NCI-H2196 (cell line): ENCODE data around the gene TIMM13.
A peak's percentile ranks its signal among the peaks of the same experiment; 100 is the strongest.
"Not testable (repeated sequence)": the region's sequence is repeated elsewhere in the genome, so short reads cannot be mapped to it uniquely, and the experiment has no call there.

Source experiments
- DNase-seq: peaks from one replicate; lab custom pipeline; 2025; ENCODE audit not compliant: unreplicated experiment; lab: John Stamatoyannopoulos, UW

Gene TIMM13

DNA sequence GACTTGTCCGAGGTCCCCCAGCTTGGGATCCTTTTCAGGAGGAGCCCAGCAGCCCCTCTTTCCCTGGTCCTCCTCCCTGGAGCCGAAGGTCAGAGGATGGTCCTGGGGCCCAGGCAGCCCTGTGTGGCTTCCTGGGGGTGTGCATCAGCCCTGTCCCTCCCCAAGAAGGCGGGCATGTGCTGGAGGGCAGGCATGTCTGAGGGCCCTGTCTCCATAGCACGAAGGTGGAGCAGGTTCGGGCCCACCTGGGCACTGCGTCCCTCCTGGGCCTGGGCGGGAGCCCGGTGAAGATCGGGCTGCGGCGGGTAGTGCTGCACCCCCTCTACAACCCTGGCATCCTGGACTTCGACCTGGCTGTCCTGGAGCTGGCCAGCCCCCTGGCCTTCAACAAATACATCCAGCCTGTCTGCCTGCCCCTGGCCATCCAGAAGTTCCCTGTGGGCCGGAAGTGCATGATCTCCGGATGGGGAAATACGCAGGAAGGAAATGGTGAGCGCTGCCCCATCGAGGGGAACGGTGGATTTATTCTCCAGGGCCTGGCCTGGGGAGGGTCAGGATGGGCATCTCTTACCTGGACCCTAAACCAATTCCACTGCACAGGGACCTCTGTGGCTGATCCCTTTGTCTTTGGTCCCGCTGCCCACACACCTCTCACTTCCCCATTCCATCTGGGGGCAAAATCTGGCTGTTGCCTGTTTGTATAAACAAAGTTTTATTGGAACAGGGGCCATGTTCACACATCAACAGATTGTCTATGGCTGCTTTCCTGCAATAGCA, 10.9 kb downstream of the TIMM13 start:
- no peak for DNase-seq

DNA sequence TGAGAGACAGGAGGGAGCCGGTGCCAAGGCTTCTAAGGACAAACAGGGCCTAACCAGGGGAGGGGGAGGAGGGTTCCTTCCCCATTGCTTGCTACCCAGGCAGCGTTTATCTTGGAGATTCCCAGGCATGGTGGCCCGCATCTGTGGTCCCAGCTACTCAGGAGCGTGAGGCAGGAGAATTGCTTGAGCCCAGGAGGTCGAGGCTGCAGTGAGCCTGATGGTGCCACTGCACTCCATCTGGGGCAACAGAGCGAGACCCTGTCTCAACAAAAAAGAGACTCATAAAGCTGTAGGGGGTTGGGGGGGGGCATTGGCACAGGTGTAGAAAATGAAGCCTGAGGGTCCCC, 11.4 kb downstream of the TIMM13 start:
- no peak for DNase-seq

DNA sequence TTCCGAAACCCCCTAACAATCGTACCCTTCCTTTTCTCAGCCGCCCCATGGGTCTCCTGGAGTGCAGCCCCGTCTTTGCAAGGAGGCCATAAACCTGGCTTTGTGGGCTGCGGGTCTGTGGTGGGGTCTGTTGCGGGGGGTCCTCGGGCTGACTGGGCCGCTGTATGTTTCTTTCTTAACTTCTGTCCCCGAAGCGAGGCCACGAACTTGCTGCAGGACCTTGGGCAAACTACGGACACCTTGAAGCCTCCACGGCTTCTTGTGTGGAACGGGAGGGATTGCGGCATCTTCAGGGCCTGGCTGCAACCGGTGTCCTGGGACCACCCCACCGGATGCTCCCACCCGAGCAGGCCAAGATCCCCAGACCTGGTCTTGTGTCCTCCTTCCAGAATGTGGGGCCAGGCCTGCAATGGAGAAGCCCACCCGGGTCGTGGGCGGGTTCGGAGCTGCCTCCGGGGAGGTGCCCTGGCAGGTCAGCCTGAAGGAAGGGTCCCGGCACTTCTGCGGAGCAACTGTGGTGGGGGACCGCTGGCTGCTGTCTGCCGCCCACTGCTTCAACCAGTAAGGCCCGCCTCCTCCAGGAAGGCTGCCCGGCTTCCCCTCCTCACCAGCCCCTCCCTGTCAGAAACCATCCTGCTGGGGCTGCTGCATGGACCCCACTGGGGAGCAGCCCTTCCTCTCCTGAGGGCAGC, 12.0 kb downstream of the TIMM13 start:
- DNase-seq = no peak

DNA sequence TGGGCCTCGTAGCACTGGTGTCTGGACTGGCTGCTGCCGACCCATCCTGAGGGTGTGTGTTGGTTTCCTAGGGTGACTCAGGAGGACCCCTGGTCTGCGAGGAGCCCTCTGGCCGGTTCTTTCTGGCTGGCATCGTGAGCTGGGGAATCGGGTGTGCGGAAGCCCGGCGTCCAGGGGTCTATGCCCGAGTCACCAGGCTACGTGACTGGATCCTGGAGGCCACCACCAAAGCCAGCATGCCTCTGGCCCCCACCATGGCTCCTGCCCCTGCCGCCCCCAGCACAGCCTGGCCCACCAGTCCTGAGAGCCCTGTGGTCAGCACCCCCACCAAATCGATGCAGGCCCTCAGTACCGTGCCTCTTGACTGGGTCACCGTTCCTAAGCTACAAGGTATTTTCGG, 13.8 kb downstream of the TIMM13 start:
- no peak for DNase-seq

DNA sequence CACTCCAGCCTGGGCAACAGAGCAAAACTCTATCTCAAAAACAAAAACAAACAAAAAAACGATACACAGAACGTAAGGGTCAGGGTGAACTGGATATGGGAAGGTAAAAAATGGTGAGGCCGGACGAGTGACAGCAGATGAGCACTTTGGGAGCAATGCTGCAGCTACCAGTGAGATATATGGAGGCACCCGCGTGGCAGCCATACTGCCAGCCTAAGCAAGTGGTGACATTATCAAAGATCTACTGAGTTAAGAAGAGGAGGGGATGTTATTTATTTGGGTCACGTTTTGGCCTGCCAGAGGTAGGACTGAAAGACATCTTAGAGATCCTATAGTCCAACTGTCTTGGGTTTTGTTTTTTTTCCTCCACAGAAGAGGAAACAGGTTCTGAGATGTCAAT, 14.2 kb downstream of the TIMM13 start:
- no peak for DNase-seq

DNA sequence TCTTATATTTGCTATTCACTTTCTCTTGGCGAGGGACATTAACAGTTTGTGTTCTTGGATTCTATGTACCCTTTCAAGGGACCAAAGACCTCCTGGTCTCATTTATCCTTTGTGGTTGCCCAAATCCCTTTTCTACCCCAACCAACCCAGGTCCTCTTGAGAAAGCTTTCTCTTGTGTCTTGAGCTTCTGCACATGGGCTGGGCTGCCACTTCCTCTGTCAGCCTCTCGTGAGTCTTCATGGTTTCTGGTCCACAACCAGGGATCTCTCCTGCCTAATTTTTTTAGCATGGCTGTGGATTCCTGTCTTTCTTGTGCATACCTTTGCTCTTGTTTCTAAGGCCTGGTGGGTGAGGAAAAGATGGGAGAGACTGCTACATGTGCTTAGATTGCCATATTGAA, 14.9 kb downstream of the TIMM13 start:
- no peak for DNase-seq

DNA sequence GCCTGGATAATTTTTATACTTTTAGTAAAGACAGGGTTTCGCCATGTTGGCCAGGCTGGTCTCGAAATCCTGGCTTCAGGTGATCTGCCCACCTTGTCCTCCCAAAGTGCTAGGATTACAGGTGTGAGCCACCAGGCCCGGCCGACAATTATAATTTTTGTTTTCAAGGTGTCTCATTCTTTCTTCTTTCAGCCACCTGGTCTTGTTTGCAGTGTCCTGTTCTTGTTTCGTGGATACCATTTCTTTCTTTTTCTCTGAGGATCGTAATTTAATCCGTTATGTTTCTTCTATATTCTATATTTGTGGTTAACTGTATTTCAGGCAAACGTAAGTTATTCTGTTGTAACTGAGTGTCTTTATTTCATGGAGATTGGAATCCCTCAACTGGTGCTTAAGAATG, 15.7 kb downstream of the TIMM13 start:
- no peak for DNase-seq

DNA sequence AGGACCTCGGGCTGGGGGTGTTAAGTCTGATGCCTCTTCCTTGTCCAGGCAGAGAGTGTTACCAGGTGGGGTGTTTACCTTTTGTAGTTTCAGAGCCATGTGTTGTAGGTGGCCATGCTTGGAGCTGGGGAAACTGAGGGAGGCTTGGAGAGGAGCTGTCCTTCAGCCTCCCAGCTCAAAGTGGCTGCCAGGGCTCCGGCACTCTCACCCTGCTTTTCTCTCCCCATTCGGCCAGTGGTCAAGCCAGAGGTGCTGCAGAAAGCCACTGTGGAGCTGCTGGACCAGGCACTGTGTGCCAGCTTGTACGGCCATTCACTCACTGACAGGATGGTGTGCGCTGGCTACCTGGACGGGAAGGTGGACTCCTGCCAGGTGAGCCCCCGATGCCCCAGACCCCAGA, 17.4 kb downstream of the TIMM13 start:
- no peak for DNase-seq

DNA sequence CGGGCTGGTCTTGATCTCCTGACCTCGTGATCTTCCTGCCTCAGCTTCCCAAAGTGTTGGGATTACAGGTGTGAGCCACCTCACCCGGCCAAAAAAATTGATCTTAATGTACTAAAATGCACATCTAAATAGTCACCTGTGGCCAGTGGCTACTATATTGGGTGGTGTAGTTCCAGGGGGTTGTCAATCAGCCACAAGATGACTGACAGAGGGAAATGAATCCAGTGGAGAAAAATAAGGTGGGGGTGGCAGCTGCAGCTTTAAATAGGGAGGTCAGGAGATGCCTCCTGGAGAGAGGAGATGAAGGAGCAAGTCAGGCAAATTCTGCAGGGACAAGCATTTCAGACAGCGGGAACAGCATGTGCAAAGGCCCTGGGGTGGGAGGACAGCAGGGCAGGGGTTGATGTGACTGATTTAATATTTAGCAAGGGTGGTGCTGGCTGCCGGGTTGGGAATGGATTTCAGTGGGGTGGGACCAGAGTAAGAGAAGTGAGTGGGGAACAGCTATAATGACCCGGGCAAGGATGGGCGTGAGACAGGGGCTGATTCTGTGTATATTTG, 18.0 kb downstream of the TIMM13 start:
- DNase-seq = no peak

DNA sequence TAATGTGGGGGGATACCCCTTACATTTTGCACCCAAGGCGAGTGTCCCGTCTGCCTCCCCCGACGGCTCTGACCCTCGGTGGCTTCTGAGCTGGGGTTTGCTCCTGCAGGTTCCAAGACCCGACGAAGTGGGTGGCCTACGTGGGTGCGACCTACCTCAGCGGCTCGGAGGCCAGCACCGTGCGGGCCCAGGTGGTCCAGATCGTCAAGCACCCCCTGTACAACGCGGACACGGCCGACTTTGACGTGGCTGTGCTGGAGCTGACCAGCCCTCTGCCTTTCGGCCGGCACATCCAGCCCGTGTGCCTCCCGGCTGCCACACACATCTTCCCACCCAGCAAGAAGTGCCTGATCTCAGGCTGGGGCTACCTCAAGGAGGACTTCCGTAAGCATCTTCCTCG, 19.1 kb downstream of the TIMM13 start:
- no peak for DNase-seq

DNA sequence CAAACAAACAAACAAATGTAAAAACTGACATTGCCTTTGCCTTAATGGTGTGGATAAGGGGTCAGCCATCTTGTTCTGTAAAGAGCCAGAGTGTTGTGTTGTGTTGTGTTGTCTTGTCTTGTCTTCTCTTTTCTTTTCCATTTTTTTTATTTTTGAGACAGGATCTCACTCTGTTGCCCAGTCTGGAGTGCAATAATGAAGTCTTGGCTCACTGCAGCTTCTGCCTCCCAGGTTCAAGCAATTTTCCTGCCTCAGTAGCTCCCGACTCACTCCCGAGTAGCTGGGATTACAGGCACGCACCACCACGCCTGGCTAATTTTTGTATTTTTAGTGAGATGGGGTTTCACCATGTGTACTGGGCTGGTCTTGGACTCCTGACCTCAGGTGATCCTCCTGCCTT, 27.8 kb downstream of the TIMM13 start:
- no peak for DNase-seq

DNA sequence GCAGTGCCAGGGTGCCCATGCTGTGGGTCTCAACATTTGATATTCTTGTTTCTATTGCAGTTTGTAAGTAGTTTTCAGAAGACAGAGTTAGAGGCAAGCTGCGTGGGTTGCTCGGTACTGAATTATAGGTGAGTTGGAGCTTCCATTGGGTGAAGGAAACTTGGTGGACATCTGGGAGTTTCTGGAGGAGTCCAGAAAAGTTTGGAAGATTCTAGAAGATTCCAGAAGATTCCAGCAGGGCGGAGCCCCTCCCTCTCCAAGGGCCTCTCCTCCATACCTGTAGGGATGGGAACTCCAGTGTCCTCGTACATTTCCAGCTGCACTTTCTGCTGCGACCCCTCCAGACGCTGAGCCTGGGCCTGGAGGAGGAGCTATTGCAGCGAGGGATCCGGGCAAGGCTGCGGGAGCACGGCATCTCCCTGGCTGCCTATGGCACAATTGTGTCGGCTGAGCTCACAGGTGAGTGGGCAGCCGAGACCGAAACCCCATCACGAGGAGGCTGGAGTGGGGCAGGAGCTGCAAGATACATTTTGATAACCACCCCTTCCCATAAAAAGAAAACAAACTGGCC, 28.6 kb downstream of the TIMM13 start:
- no peak for DNase-seq

DNA sequence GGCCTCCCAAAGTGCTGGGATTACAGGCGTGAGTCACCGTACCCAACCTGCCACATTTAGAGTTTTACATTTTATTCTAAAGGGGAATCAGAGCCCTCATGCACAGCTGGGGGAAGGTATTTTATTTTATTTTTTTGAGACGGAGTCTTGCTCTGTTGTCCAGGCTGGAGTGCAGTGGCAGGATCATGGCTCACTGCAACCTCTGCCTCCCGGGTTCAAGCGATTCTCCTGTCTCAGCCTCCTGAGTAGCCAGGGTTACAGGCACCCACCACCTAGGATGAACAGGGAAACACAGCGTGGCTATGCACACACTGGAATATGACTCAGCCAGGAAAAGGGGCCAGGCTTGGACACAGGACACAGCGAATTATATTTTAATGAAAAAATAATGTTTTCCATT, 30.2 kb downstream of the TIMM13 start:
- not testable (repeated sequence) for DNase-seq

DNA sequence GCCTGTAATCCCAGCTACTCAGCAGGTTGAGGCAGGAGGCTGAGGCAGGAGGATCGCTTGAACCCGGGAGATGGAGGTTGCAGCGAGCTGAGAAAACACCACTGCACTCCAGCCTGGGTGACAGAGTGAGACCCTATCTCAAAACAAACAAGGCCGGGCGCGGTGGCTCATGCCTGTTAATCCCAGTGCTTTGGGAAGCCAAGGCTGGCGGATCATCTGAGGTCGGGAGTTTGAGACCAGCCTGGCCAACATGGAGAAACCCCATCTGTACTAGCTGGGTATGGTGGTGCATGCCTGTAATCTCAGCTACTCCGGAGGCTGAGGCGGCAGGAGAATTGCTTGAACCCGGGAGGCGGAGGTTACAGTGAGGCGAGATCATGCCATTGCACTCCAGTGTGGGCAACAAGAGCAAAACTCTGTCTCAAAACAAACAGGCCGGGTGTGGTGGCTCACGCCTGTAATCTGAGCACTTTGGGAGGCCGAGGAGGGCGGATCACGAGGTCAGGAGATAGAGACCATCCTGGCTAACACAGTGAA, 32.0 kb downstream of the TIMM13 start:
- not testable (repeated sequence) for DNase-seq

DNA sequence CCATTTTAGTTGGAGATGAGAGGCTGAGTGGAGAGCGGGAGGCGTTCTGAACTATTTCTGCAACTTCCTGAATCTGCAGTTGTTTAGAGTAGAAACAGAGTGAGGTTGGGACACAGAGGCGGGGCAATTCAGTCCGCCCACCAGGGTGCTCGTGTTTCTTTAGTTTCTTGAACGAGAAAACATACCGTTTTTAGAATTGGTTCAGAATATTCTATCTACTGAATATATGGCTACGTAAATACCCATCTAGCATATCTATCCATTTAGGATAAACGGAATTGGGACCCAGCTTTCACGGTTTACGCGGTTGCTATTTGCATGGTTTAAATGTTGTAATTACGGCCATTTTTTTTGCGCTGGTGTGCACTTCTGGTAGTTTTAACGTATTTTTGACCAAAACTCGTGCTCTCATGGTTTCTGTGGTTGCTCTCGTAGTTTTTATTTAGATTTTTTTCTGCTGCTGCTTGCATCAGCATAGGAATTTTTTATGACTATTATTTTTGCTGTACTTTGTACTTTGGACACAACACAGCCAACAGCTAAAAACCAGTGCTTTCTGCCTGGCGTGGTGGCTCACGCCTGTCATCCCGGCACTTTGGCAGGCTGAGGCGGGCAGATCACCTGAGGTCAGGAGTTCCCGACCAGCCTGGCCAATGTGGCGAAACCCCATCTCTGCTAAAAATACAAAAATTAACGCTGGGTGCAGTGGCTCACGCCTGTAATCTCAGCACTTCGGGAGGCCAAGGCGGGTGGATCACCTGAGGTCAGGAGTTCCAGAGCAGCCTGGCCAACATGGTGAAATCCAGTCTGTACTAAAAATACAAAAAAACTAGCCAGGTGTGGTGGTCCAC, 32.7 kb downstream of the TIMM13 start:
- DNase-seq = no peak

DNA sequence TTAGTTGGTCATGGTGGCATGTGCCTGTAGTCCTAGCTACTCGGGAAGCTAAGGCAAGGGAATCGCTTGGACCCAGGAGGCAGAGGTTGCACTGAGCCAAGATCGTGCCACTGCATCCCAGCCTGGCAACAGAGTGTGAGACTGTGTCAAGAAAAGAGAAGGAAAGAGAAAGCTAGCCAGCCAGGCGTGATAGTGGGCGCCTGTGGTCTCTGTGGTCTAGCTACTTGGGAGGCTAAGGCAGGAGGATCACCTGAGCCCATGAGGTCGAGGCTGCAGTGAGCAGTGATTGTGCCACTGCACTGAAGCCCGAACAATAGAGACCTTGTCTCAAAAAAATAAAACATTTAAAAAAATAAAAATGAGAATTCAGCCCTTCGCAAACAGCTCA, 33.3 kb downstream of the TIMM13 start:
- DNase-seq = no peak

DNA sequence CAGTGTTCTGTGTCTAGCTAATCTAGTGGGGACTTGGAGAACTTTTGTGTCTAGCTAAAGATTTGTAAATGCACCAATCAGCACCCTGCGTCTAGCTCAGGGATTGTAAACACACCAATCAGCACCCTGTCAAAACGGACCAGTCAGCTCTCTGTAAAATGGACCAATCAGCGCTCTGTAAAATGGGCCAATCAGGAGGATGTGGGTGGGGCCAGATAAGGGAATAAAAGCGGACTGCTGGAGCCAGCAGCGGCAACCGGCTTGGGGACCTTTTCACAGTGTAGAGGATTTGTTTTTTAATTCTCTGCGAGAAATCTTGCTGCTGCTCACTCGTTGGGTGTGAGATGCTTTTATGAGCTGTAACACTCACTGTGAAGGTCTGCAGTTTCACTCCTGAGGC, 34.5 kb downstream of the TIMM13 start:
- not testable (repeated sequence) for DNase-seq

DNA sequence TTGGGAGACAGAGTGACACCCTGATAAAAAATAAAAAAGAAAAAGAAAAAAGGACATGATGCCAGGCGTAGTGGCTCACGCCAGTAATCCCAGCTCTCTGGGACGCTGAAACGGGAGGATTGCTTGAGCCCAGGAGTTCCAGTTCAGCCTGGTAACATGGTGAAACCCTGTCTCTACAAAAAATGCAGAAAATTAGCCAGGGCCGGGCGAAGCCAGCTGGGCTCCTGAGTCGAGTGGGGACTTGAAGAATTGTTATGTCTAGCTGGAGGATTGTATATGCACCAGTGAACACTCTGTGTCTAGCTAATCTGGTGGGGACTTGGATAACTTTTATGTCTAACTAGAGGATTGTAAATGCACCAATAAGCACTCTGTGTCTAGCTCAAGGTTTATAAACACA, 35.0 kb downstream of the TIMM13 start:
- no peak for DNase-seq

DNA sequence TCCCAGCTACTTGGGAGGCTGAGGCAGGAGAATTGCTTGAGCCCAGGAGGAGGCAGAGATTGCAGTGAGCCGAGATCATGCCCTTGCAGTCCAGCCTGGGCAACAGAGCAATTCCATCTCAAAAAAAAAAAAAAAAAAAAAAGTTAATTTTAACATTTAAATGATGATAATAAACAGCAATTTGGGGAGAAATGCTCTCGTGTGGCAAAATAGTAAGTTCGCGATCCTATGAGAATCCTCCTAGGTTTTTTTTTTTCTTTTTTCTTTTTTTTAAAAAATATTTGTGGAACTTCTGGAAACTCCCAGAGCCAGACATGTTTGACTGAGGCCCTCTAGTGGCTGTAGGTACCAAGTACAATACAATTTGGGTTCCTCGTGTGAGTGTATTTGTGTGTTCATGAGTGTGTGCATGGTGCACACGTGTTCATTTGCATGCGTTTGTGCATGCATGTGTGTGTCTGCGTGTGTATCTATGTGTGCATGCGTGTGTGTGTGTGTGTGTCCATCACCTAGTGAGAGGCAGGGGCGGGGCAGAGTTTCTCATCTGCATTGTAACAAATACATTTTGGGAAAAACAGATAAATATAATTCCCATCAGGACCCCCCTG, 36.2 kb downstream of the TIMM13 start:
- DNase-seq = peak; percentile 59

DNA sequence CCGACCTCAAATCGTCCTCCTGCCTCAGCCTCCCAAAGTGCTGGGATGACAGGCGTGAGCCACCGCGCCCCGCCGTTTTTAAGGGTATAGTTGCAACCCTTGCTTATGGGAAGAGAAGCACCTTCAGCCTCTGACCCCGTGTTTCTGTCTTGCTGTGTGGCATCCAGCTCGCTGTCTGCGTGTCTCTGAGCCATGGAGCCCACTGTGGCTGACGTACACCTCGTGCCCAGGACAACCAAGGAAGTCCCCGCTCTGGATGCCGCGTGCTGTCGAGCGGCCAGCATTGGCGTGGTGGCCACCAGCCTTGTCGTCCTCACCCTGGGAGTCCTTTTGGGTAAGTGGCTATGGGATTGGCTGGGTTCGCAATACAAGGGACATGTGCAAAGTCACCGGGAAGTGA, 37.8 kb downstream of the TIMM13 start:
- DNase-seq = no peak
